Immature natural killer cell (primary cell): ENCODE results near the gene CHST15. TPM values are rescaled to one million over a fixed set of nuclear protein-coding genes. Genes with fewer than 3 reads are reported as not detected.

Experiments
- DNase-seq, 3 donors: peaks; one replicate each; pipeline ENCODE4 v3.0.0; 2022; ENCODE audit warnings: mixed read lengths in 1 of 3
- H3K27ac Mint-ChIP-seq, 6 donors: one replicate each; pipeline ENCODE4 v1.8.0; 2020; ENCODE audit warnings: mixed read lengths in 6 of 6, mild to moderate bottlenecking in 5 of 6, inconsistent platforms in 4 of 6, moderate library complexity in 3 of 6
- H3K27me3 Mint-ChIP-seq, 3 donors: one replicate each; pipeline ENCODE4 v1.8.0; 2020 to 2021; ENCODE audit warnings: low read depth in 3 of 3, mild to moderate bottlenecking in 3 of 3, mixed read lengths in 3 of 3, moderate library complexity in 3 of 3, inconsistent platforms in 1 of 3
- H3K36me3 Mint-ChIP-seq, 3 donors: one replicate each; pipeline ENCODE4 v1.8.0; 2020; ENCODE audit warnings: mixed read lengths in 3 of 3, inconsistent platforms in 2 of 3, mild to moderate bottlenecking in 2 of 3
- H3K4me1 Mint-ChIP-seq, 2 donors: one replicate each; pipeline ENCODE4 v1.8.0; 2020; ENCODE audit warnings: inconsistent platforms in 2 of 2, mild to moderate bottlenecking in 2 of 2, mixed read lengths in 2 of 2, moderate library complexity in 1 of 2
- H3K4me3 Mint-ChIP-seq, 5 donors: one replicate each; pipeline ENCODE4 v1.8.0; 2020; ENCODE audit warnings: mild to moderate bottlenecking in 5 of 5, mixed read lengths in 5 of 5, inconsistent platforms in 3 of 5, moderate library complexity in 3 of 5
- H3K9me3 Mint-ChIP-seq, 6 donors: one replicate each; pipeline ENCODE4 v1.8.0; 2020; ENCODE audit warnings: mild to moderate bottlenecking in 6 of 6, mixed read lengths in 6 of 6, inconsistent platforms in 4 of 6, moderate library complexity in 3 of 6
- polyA plus RNA-seq, 3 donors: library from polyadenylated mRNA; unstranded; fragments of 300-500 nt; fragmentation: Illumina TruSeq; gene quantifications; one replicate each; pipeline ENCODE4 v1.2.3, GENCODE V29; 2021

Gene CHST15
- polyA plus RNA-seq, 3 donors from 2014 or later: 0.07 to 0.20 (median 0.08) TPM

GRCh38 chr10:123965973-123966895 lies 127.2 kb downstream of the CHST15 start:
- Mint-ChIP-seq H3K4me3 (no peak overlapping the region), H3K27me3 (peaks cover 9 to 27% (median 14%) of the 10 kb centered on the region in 3 donors), H3K9me3 (no peaks in the 10 kb centered on the region), H3K4me1 (no peaks in the 10 kb centered on the region), H3K27ac (no peak overlapping the region), H3K36me3 (no peaks in the 10 kb centered on the region)
- DNase-seq: no peak

DNA sequence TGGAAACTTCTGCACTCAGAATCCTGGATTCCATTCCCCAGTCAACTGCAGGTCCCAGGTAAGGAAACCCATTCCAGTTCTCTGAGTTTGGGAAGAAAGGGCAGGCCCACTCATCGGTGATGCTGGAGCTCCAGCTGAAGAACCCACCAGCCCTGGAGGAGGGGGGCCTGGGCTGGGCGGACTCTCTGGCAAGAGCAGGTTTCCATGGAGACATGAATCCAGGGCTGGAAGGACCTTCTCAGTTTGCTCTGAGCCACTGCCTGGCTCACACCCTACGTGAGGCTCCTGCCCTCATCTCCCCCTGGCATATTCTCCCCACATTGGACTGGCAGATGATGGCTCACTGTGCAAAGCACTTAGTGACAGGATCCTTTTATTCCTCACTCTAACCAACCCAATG lies 128.4 kb downstream of the CHST15 start:
- H3K9me3 Mint-ChIP-seq: no peaks in the 10 kb centered on the region
- H3K27me3 Mint-ChIP-seq: peaks cover 8 to 18% (median 11%) of the 10 kb centered on the region in 3 donors
- H3K4me1 Mint-ChIP-seq: no peaks in the 10 kb centered on the region
- no peak overlapping the region for H3K4me3 Mint-ChIP-seq
- no peaks in the 10 kb centered on the region for H3K36me3 Mint-ChIP-seq
- no peak for DNase-seq
- H3K27ac Mint-ChIP-seq: no peak overlapping the region

DNA sequence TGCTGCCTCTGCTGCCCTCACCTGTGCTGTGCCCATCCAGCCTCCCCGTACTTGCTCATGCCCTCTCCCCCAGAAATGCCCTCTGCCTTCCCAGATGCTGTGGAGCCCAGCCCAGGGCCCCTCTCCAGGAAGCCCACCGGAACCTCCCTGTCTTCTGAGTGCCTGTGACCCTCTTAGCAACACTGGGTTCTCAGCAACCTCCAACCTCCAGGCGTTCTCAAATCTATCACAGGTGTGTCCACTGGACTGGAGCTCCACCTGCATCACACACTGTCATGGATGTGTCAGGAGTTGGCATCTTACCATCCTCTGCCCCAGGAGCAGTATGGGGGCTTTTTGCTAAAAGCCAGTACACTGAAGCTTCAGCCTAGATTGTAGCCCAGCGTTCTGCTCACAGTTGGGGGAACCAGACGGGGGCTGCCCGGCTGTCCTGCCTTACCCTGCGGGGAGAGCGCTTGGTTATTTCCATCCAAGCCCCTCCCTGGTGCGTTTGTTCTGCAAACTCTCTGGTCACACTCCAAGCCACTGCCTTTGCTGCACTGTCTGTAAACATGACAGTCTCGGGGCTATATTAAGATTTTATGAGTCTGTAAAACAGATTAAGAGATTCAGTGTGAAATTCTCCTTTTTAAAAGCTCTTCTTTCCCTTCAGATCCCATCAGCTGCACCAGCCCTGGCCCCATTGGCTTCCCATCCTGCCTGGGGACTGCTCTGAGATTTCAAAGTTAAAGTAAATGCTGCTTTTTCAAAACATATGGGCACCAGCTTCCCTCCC lies 130.5 kb downstream of the CHST15 start:
- Mint-ChIP-seq H3K4me3 (no peak overlapping the region), H3K4me1 (no peaks in the 10 kb centered on the region), H3K27ac (no peak overlapping the region), H3K36me3 (no peaks in the 10 kb centered on the region), H3K27me3 (peaks cover 5 to 11% (median 6%) of the 10 kb centered on the region in 3 donors), H3K9me3 (no peaks in the 10 kb centered on the region)
- DNase-seq: no peak

DNA sequence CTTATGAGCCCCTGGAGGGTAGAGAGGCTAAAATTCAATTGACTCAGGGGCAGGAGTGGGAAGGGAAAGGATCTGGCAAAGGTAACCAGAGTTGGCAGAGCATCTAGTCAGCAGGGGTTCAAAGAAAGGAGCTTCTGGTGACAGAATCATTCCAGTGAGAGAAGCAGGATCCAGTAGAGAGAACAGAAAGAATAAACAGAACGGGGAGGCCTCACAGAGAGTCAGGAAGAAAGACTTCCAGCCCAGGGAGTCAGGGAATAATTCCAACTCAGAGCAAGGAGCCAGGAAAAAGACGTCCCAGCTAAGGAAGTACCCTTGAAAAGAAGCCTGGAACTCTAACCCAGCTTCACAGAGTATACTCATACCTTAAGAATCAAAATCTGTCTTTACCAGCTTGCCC lies 135.2 kb downstream of the CHST15 start:
- H3K27me3 Mint-ChIP-seq: peaks cover under 1 to 3% (median 2%) of the 10 kb centered on the region in 3 donors
- H3K27ac Mint-ChIP-seq: no peak overlapping the region

More for the DNA sequence above, 135.2 kb downstream of the CHST15 start:
- Mint-ChIP-seq H3K4me3 (no peak overlapping the region), H3K36me3 (no peaks in the 10 kb centered on the region), H3K9me3 (no peaks in the 10 kb centered on the region), H3K4me1 (no peaks in the 10 kb centered on the region)
- DNase-seq: no peak

Other genes starting within 250 kb of the CHST15 start
- gene CPXM2, start 201.8 kb downstream of the CHST15 start, polyA plus RNA-seq: not detected